IMR-90 (cell line): ENCODE measurements around the gene COL15A1. TPM values are rescaled to one million over a fixed set of nuclear protein-coding genes. Genes with fewer than 3 reads are reported as not detected.

Experiments
- ATAC-seq: fragments of 200-7000 bp; cut with Tn5 transposase; 2 replicates; pipeline ENCODE4 v1.9.1; 2020; ENCODE audit warnings: low read depth, mild to moderate bottlenecking, moderate library complexity
- BruUV-seq: library from RNA; stranded (reverse); fragments of 400-500 nt; replicated peaks from 2 replicates; lab custom pipeline; 2021; lab: Mats Ljungman, UMichigan
- CTCF ChIA-PET: fragments of 300-600 bp; formaldehyde crosslinking; extraction: SDS; loops from one replicate; lab custom pipeline; 2021; ENCODE audit warnings: antibody characterized with exemption; lab: Yijun Ruan, JAX
- POLR2A ChIA-PET: fragments of 300-600 bp; sonication (Branson Sonifier 250); formaldehyde crosslinking; loops from one replicate; lab custom pipeline; 2022; ENCODE audit warnings: antibody characterized with exemption; ENCODE audit not compliant: unreplicated experiment; lab: Charles Lee
- DNase-seq: peaks from one replicate; pipeline ENCODE4 v3.0.0; 2013
- H2AFZ ChIP-seq: replicated peaks from 2 replicates; pipeline ENCODE3; 2013; ENCODE audit warnings: low read length, mild to moderate bottlenecking; ENCODE audit not compliant: poor library complexity
- H2AK5ac ChIP-seq: 2 replicates; pipeline ENCODE4 v1.6.1; 2013; ENCODE audit warnings: low read depth, low read length, inconsistent platforms
- H2AK9ac ChIP-seq: replicated peaks from 2 replicates; pipeline ENCODE3; 2013; ENCODE audit warnings: mild to moderate bottlenecking, low read depth, low read length, moderate library complexity; ENCODE audit not compliant: poor library complexity
- H2BK120ac ChIP-seq: 2 replicates; pipeline ENCODE4 v1.6.1; 2013; ENCODE audit warnings: low read depth, low read length, inconsistent platforms
- H2BK15ac ChIP-seq: 3 replicates; pipeline ENCODE4 v1.6.1; 2013; ENCODE audit warnings: low read depth, low read length, inconsistent platforms
- H2BK20ac ChIP-seq: 2 replicates; pipeline ENCODE4 v1.6.1; 2013; ENCODE audit warnings: low read depth, mild to moderate bottlenecking, inconsistent platforms, low read length, moderate library complexity
- H2BK5ac ChIP-seq: 2 replicates; pipeline ENCODE4 v1.6.1; 2013; ENCODE audit warnings: mild to moderate bottlenecking, low read depth, low read length, inconsistent platforms; ENCODE audit not compliant: poor library complexity, severe bottlenecking
- H3K14ac ChIP-seq: replicated peaks from 2 replicates; pipeline ENCODE4 v1.6.1; 2013; ENCODE audit warnings: low read depth, low read length, inconsistent platforms
- H3K18ac ChIP-seq: 2 replicates; pipeline ENCODE4 v1.6.1; 2013; ENCODE audit warnings: low read depth, low read length, control low read depth
- H3K23ac ChIP-seq: 2 replicates; pipeline ENCODE4 v1.6.1; 2013; ENCODE audit warnings: low read depth, low read length, inconsistent platforms
- H3K27ac ChIP-seq: 2 replicates; pipeline ENCODE4 v1.5.1; 2013; ENCODE audit warnings: mild to moderate bottlenecking, control low read depth, low read length; ENCODE audit not compliant: insufficient read depth
- H3K27me3 ChIP-seq: 2 replicates; pipeline ENCODE4 v1.6.1; 2013; ENCODE audit warnings: low read length; ENCODE audit not compliant: control insufficient read depth, insufficient read depth
- H3K36me3 ChIP-seq: 2 replicates; pipeline ENCODE4 v1.6.1; 2013; ENCODE audit warnings: low read length, mixed read lengths; ENCODE audit not compliant: control insufficient read depth, insufficient read depth
- H3K4ac ChIP-seq: 2 replicates; pipeline ENCODE4 v1.6.1; 2013; ENCODE audit warnings: low read depth, low read length, inconsistent platforms
- H3K4me1 ChIP-seq: 2 replicates; pipeline ENCODE4 v1.6.1; 2013; ENCODE audit warnings: low read length, mixed read lengths; ENCODE audit not compliant: control insufficient read depth, insufficient read depth
- H3K4me2 ChIP-seq: 2 replicates; pipeline ENCODE4 v1.6.1; 2013; ENCODE audit warnings: low read depth, mild to moderate bottlenecking, control low read depth, low read length, moderate library complexity
- H3K4me3 ChIP-seq: 2 replicates; pipeline ENCODE4 v1.5.1; 2013; ENCODE audit warnings: low read depth, mild to moderate bottlenecking, control low read depth, low read length, moderate library complexity; ENCODE audit not compliant: insufficient read depth
- H3K56ac ChIP-seq: 2 replicates; pipeline ENCODE4 v1.6.1; 2013; ENCODE audit warnings: low read length, inconsistent platforms; ENCODE audit not compliant: insufficient read depth; ENCODE audit errors: extremely low read depth
- H3K79me1 ChIP-seq, 2 experiments: 2 replicates each; pipeline ENCODE4 v1.6.1; 2013; ENCODE audit warnings: low read length in 2 of 2, inconsistent platforms in 1 of 2, low read depth in 1 of 2
- H3K9ac ChIP-seq: 2 replicates; pipeline ENCODE4 v1.6.1; 2013; ENCODE audit warnings: low read depth, low read length, control low read depth
- H3K9me1 ChIP-seq: 2 replicates; pipeline ENCODE4 v1.6.1; 2013; ENCODE audit warnings: low read length, inconsistent platforms; ENCODE audit not compliant: insufficient read depth
- H3K9me3 ChIP-seq: 2 replicates; pipeline ENCODE4 v1.6.1; 2013; ENCODE audit warnings: low read length; ENCODE audit not compliant: control insufficient read depth, insufficient read depth
- H4K20me1 ChIP-seq: 2 replicates; pipeline ENCODE4 v1.6.1; 2013; ENCODE audit warnings: low read length, inconsistent platforms; ENCODE audit not compliant: insufficient read depth
- H4K5ac ChIP-seq: 2 replicates; pipeline ENCODE4 v1.6.1; 2013; ENCODE audit warnings: mild to moderate bottlenecking, low read depth, low read length, control low read depth
- H4K8ac ChIP-seq, 2 experiments: 2 replicates each; pipeline ENCODE4 v1.6.1; 2013; ENCODE audit warnings: low read depth in 2 of 2, low read length in 2 of 2, control low read depth in 1 of 2, inconsistent platforms in 1 of 2
- H4K91ac ChIP-seq: 2 replicates; pipeline ENCODE4 v1.6.1; 2013; ENCODE audit warnings: low read depth, low read length, inconsistent platforms; ENCODE audit not compliant: insufficient read depth
- BHLHE40 ChIP-seq: fragments of 150-350 bp; IDR thresholded peaks from 2 replicates; pipeline ENCODE4 v1.6.1; 2016; ENCODE audit warnings: mild to moderate bottlenecking, low read depth, low read length
- CEBPB ChIP-seq: IDR thresholded peaks from 2 replicates; pipeline ENCODE4 v1.6.1; 2012; ENCODE audit warnings: low read depth, low read length, improper control_type of control experiment
- CHD1 ChIP-seq: IDR thresholded peaks from 2 replicates; pipeline ENCODE4 v1.6.1; 2012; ENCODE audit warnings: low read depth, low read length, improper control_type of control experiment
- CTCF ChIP-seq: conservative IDR thresholded peaks from 2 replicates; pipeline ENCODE4 v1.5.1; 2012; ENCODE audit warnings: mild to moderate bottlenecking, low read depth, low read length, improper control_type of control experiment
- ELK1 ChIP-seq: fragments of 150-350 bp; IDR thresholded peaks from 2 replicates; pipeline ENCODE4 v1.6.1; 2016; ENCODE audit warnings: low read depth, mild to moderate bottlenecking, low read length, moderate library complexity, borderline replicate concordance
- FOS ChIP-seq: fragments of 150-350 bp; IDR thresholded peaks from 2 replicates; pipeline ENCODE4 v1.6.1; 2016; ENCODE audit warnings: low read depth, low read length
- MAFK ChIP-seq: IDR thresholded peaks from 2 replicates; pipeline ENCODE4 v1.6.1; 2012; ENCODE audit warnings: low read depth, low read length, improper control_type of control experiment
- MAZ ChIP-seq: IDR thresholded peaks from 2 replicates; pipeline ENCODE4 v1.6.1; 2012; ENCODE audit warnings: low read depth, mild to moderate bottlenecking, low read length, improper control_type of control experiment, moderate library complexity, borderline replicate concordance
- MXI1 ChIP-seq: IDR thresholded peaks from 2 replicates; pipeline ENCODE4 v1.6.1; 2012; ENCODE audit warnings: low read depth, mild to moderate bottlenecking, low read length, moderate library complexity, borderline replicate concordance
- NFE2L2 ChIP-seq: fragments of 150-350 bp; IDR thresholded peaks from 2 replicates; pipeline ENCODE4 v1.6.1; 2016; ENCODE audit warnings: low read depth, mild to moderate bottlenecking, low read length
- POLR2A ChIP-seq: IDR thresholded peaks from 2 replicates; pipeline ENCODE4 v1.6.1; 2012; ENCODE audit warnings: mild to moderate bottlenecking, low read depth, low read length
- RAD21 ChIP-seq: IDR thresholded peaks from 2 replicates; pipeline ENCODE4 v1.6.1; 2012; ENCODE audit warnings: low read length, improper control_type of control experiment
- RFX5 ChIP-seq: IDR thresholded peaks from 2 replicates; pipeline ENCODE4 v1.8.0; 2012; ENCODE audit warnings: low read depth, mild to moderate bottlenecking, low read length, moderate library complexity
- SMC3 ChIP-seq: fragments of 150-350 bp; IDR thresholded peaks from 2 replicates; pipeline ENCODE4 v1.6.1; 2016; ENCODE audit warnings: low read depth, mild to moderate bottlenecking, antibody characterized with exemption, low read length, moderate library complexity
- USF2 ChIP-seq: fragments of 150-350 bp; IDR thresholded peaks from 2 replicates; pipeline ENCODE4 v1.6.1; 2017; ENCODE audit warnings: mild to moderate bottlenecking, antibody characterized with exemption, low read length, low read depth
- WGBS, 2 experiments: methylation state at CpG; one replicate each; pipeline versions ENCODE4 v1.1.5 to v1.1.7; 2013; ENCODE audit warnings: missing lambda C conversion rate in 2 of 2; ENCODE audit not compliant: insufficient read length in 1 of 2; ENCODE audit errors: extremely low coverage in 2 of 2; 5-methylcytosine and 5-hydroxymethylcytosine counted together
- dilution Hi-C: fragments of 300-500 bp; cut with HindIII; formaldehyde crosslinking; loops from one replicate; pipeline ENCODE4 v1.14.3; 2018; ENCODE audit warnings: low sequenced_read_pairs; ENCODE audit not compliant: unreplicated experiment
- in situ Hi-C: fragments of 300-500 bp; cut with MboI; formaldehyde crosslinking; loops from 3 replicates; pipeline ENCODE4 v1.14.3; 2019; ENCODE audit warnings: low sequenced_read_pairs, inconsistent platforms, mixed read lengths
- intact Hi-C: fragments of 100-400 bp; cut with micrococcal nuclease; formaldehyde crosslinking; loops from 2 replicates; pipeline ENCODE4 v1.10.0; 2022
- polyA plus RNA-seq, 3 experiments: library from polyadenylated mRNA; depleted of rRNA; stranded (reverse); fragments of >200 nt; gene quantifications; 2 replicates each; pipeline ENCODE4 v1.2.3, GENCODE V29; 2012; ENCODE audit warnings: low replicate concordance in 1 of 3
- total RNA-seq: library from RNA; depleted of rRNA; stranded (reverse); fragments of >200 nt; gene quantifications from 2 replicates; pipeline ENCODE4 v1.2.3, GENCODE V29; 2012

The COL15A1 gene
- total and polyA plus RNA-seq, 2 of the 4 experiments (the other 2 are of a cell fraction), result 2.2 to 3.7 TPM

- H3K18ac ChIP-seq, result peak overlapping the region; percentile 63; the same call in 1 of the 2 replicates
- no CpG with 5 or more reads among the region's 5 CpGs for WGBS, 2 experiments
- ATAC-seq, result no peak
- no peak overlapping the region; the same call in 1 of the 2 replicates for H3K23ac ChIP-seq
- H3K9me1 ChIP-seq, result peaks cover 3% of the 10 kb centered on the region
- TF ChIP-seq USF2 (no peak), BHLHE40 (no peak), RFX5 (no peak), MAZ (no peak), MXI1 (no peak), POLR2A (no peak), CEBPB (no peak), CHD1 (no peak), SMC3 (no peak), CTCF (no peak), FOS (no peak), ELK1 (no peak), NFE2L2 (no peak), RAD21 (no peak), MAFK (no peak)
- no peaks in the 10 kb centered on the region for H3K27me3 ChIP-seq
- ChIA-PET POLR2A (no interaction called here), CTCF (interaction anchor here (1.0 to 1.2 kb wide), 2 partner anchors 9 to 23 kb away, joined by 3 to 5 read pairs; no protein-coding TSS in a partner anchor)
- peaks cover 4% of the 10 kb centered on the region; the same call in 1 of the 2 replicates for H3K9me3 ChIP-seq
- H3K9ac ChIP-seq, result no peak overlapping the region
- no peak overlapping the region for H2AFZ ChIP-seq
- H4K5ac ChIP-seq, result no peak overlapping the region; the same call in 1 of the 2 replicates
- peak overlapping the region; percentile 81 for H4K91ac ChIP-seq
- intact Hi-C loops (no loop called here), dilution Hi-C loops (no loop called here), in situ Hi-C loops (no loop called here)
- no peak overlapping the region for H3K4me3 ChIP-seq
- H3K36me3 ChIP-seq, result no peaks in the 10 kb centered on the region
- no peak overlapping the region for H2AK9ac ChIP-seq
- H2BK120ac ChIP-seq, result peak overlapping the region; percentile 86
- peak overlapping the region in 1 of 2 experiments; percentile 79; a peak in 1 of 4 replicates for H4K8ac ChIP-seq
- peak overlapping the region; percentile 59; the same call in 1 of the 2 replicates for H3K14ac ChIP-seq
- H3K4ac ChIP-seq, result peak overlapping the region; percentile 79
- peak overlapping the region; percentile 77 for H2BK20ac ChIP-seq
- no peak overlapping the region for H3K4me2 ChIP-seq
- peaks cover 9% of the 10 kb centered on the region for H3K4me1 ChIP-seq
- H2BK5ac ChIP-seq, result no peak overlapping the region
- no TSS peak for BruUV-seq
- H3K79me1 ChIP-seq, result no peaks in the 10 kb centered on the region
- no peak for DNase-seq
- H2BK15ac ChIP-seq, result peak overlapping the region; percentile 77; the same call in 1 of the 3 replicates
- peak overlapping the region; percentile 89; the same call in 1 of the 2 replicates for H3K27ac ChIP-seq
- H3K56ac ChIP-seq, result no peak overlapping the region
- no peaks in the 10 kb centered on the region for H4K20me1 ChIP-seq
- peak overlapping the region; percentile 52; the same call in 1 of the 2 replicates for H2AK5ac ChIP-seq
Observed at GRCh38 chr9:98900244-98900643, 43.5 kb upstream of the COL15A1 start.
